Spleen (tissue), 11 donors: ENCODE measurements around the gene AP1S1. TPM values are rescaled to one million over a fixed set of nuclear protein-coding genes. Genes with fewer than 3 reads are reported as not detected.

Experiments used
- DNase-seq: peaks from one replicate; pipeline ENCODE4 v3.0.0-alpha.2; 2020
- H3K27ac ChIP-seq, 8 donors: fragments of 200-600 bp; sonication (generic) in 7 of 8; 1 replicate in 4 of 8; 2 replicates in 4 of 8; pipeline versions ENCODE4 v1.5.0 to v1.8.0; 2016 to 2021; ENCODE audit warnings: inconsistent platforms in 4 of 8, mild to moderate bottlenecking in 4 of 8, moderate library complexity in 1 of 8
- H3K27me3 ChIP-seq, 7 donors: fragments of 200-600 bp; sonication (generic) in 6 of 7; replicated peaks in 1 of 7; 1 replicate in 4 of 7; 2 replicates in 3 of 7; pipeline versions ENCODE4 v1.5.0 to v1.8.0; 2016 to 2021; ENCODE audit warnings: inconsistent platforms in 3 of 7, mild to moderate bottlenecking in 1 of 7
- H3K36me3 ChIP-seq, 6 donors: fragments of 200-600 bp; sonication (generic) in 5 of 6; 1 replicate in 4 of 6; 2 replicates in 2 of 6; pipeline versions ENCODE4 v1.5.0 to v1.8.0; 2016 to 2021; ENCODE audit warnings: inconsistent platforms in 2 of 6
- H3K4me1 ChIP-seq, 6 donors: fragments of 200-600 bp; sonication (generic) in 5 of 6; 1 replicate in 3 of 6; 2 replicates in 3 of 6; pipeline versions ENCODE4 v1.5.0 to v1.8.0; 2016 to 2021; ENCODE audit warnings: inconsistent platforms in 3 of 6
- H3K4me3 ChIP-seq, 8 donors: fragments of 200-600 bp; sonication (generic) in 7 of 8; 1 replicate in 4 of 8; 2 replicates in 4 of 8; pipeline versions ENCODE4 v1.5.0 to v1.8.0; 2016 to 2021; ENCODE audit warnings: inconsistent platforms in 4 of 8, mild to moderate bottlenecking in 4 of 8, moderate library complexity in 2 of 8
- H3K9me3 ChIP-seq, 8 donors: fragments of 200-600 bp; sonication (generic) in 7 of 8; 1 replicate in 4 of 8; 2 replicates in 4 of 8; pipeline versions ENCODE4 v1.5.0 to v1.8.0; 2016 to 2021; ENCODE audit warnings: inconsistent platforms in 4 of 8
- POLR2A ChIP-seq, 3 donors: fragments of 450-650 bp; IDR thresholded peaks; one replicate each; pipeline ENCODE4 v1.5.1; 2017; ENCODE audit warnings: antibody characterized with exemption in 3 of 3, mild to moderate bottlenecking in 1 of 3
- POLR2AphosphoS5 ChIP-seq, 3 donors: sonication (generic); formaldehyde crosslinking; IDR thresholded peaks; one replicate each; pipeline ENCODE4 v1.5.1; 2017; ENCODE audit warnings: antibody characterized with exemption in 3 of 3
- WGBS, 5 donors: extraction: QIAGEN DNeasy Blood & Tissue Kit in 3 of 5; methylation state at CpG; one replicate each; pipeline versions ENCODE4 v1.1.5 to v1.1.7; 2013 to 2018; 5-methylcytosine and 5-hydroxymethylcytosine counted together
- intact Hi-C: fragments of 100-400 bp; cut with DNase I; formaldehyde crosslinking; loops from one replicate; pipeline ENCODE4 v1.15.0; 2023; ENCODE audit warnings: low total_unique reads
- polyA plus RNA-seq, 3 donors: library from polyadenylated mRNA; stranded (reverse); fragments of 200-250 nt; gene quantifications; one replicate each; pipeline ENCODE4 v1.2.1, GENCODE V29; 2013
- total RNA-seq, 7 donors: library from RNA; depleted of rRNA in 3 of 7; stranded (reverse); fragments of >200 nt in 3 of 7; fragmentation: NEBNext Ultra II Directional in 4 of 7; extraction: Animal tissue kit (Norgen Biotek cat#: 25700) in 4 of 7; gene quantifications; one replicate each; pipeline versions ENCODE4 v1.1.0 to v1.2.1, GENCODE V29; 2016 to 2021
- TF ChIP-seq, protein P1 (sequence below), 11 experiments: fragments of 200-600 bp in 7 of 11; fragments of 450-650 bp in 4 of 11; sonication (generic) in 4 of 11; IDR thresholded peaks in 8 of 11; conservative IDR thresholded peaks in 3 of 11; 1 replicate in 7 of 11; 2 replicates in 4 of 11; pipeline versions ENCODE4 v1.4.0 to v1.8.0; 2016 to 2021; ENCODE audit warnings: antibody characterized with exemption in 11 of 11, inconsistent platforms in 4 of 11, mild to moderate bottlenecking in 1 of 11
- donor health status: healthy with polysubstance abuse.
- donor health status: DM: no; HTN: no; CAD: no; lungs with moderate emphysema.
- donor health status: DM: no; HTN: no; CAD: no.
- donor health status: Bipolar disorder and iron deficiency.
- donor health status: healthy.
- donor health status: DM: no; HTN: no; CAD: no.
- donor health status: DM: yes; HTN: yes; CAD: no.

The AP1S1 gene
- total and polyA plus RNA-seq, 10 donors: 15.4 to 49.5 (median 31.0) TPM

DNA sequence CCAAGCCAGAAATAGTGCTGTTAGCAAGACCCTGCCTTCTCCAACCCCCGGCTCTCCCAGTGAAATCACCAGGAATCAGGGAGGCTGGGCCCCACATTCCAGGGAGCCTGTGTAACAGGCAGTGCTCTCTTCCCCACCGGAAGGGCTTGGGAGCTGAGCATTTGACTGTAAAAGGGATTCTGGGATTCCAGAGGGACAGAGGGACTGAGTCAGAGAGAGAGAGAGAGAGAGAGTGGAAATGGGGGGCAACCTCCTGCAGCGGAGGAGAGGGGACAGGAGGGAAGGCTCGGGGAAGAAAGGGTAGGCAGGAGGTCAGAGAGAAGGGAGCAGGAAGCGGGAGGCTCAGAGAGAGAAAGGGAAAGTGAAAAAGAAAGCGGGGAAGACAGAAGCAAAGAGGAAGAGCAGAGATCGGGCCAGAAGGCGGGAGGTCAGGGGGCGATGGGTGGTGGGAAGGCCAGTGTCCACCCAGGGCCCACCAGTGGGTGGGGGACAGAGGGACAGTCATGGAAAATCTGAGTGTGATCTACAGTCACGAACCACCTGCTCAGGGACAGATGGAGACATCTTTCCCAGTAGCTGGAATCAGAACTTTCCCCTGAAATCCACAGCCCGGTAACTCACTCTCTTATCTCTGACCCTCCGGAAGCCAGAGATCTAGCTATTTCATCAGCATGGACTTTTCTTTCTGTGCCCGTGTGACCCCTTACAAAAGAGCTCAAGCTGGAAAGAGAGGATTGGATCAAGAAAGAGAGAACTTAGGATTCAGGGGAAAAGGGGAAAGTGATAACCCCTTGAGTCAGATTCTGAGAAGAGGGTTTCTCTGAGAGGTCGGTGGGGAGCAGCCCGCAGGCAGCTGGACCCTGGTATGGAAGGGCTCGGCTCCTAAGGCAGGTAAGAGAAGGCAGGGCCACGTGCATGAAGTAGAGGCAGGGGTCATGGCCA, 32.0 kb upstream of the AP1S1 start:
- Histone ChIP-seq H3K9me3 (no peaks in the 10 kb centered on the region), H3K36me3 (no peaks in the 10 kb centered on the region), H3K27ac (peak overlapping the region; percentile 36 to 82 (median 76)), H3K4me3 (peak overlapping the region in 6 of 8 donors; percentile 7 to 61 (median 25)), H3K27me3 (peaks cover 0 to 64% (median 0%) of the 10 kb centered on the region in 7 donors), H3K4me1 (peaks cover 12 to 57% (median 38%) of the 10 kb centered on the region in 6 donors)
- DNase-seq: no peak
- 24 to 29% (median 28%) methylated on average over 17 of the region's 17 CpGs for WGBS, 5 donors
- TF ChIP-seq POLR2A (IDR thresholded peaks at IDR 0.05) (no peak), POLR2AphosphoS5 (IDR thresholded peaks at IDR 0.05) (peak in 2 of 3 donors; percentile 47 to 51)
- intact Hi-C loops: no loop called here

DNA sequence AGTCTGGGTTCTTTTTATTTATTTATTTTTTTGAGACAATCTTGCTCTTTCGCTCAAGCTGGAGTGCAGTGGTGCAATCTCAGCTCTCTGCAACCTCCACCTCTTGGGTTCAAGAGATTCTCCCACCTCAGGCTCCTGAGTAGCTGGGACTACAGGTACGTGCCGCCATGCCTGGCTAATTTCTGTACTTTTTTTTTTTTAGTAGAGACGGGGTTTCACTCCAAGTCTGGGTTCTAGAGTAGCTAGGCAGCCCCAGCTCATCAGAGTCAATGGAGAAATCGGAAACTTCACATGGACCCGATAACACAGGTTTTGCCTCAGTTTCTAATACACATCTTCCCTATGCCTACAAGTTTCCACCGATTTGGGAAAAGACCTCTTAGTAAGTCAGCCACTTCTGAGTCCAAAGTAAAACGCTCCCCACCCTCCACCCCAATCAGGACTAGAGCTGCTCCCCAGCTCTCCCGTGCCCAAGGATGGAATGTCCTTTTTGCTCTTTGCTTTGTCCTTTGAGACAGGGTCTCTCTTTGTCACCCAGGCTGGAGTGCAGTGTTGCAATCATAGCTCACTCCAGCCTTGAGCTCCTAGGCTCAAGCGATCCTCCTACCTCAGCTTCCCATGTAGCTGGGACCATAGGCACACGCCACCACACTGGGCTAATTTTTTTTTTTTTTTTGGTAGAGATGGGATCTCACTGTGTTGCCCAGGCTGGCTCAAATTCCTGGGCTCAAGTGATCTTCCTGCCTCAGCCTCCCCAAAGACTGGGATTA, 31.2 kb upstream of the AP1S1 start:
- TF ChIP-seq POLR2AphosphoS5 (IDR thresholded peaks at IDR 0.05) (no peak), POLR2A (IDR thresholded peaks at IDR 0.05) (no peak)
- TF ChIP-seq, protein P1, sequence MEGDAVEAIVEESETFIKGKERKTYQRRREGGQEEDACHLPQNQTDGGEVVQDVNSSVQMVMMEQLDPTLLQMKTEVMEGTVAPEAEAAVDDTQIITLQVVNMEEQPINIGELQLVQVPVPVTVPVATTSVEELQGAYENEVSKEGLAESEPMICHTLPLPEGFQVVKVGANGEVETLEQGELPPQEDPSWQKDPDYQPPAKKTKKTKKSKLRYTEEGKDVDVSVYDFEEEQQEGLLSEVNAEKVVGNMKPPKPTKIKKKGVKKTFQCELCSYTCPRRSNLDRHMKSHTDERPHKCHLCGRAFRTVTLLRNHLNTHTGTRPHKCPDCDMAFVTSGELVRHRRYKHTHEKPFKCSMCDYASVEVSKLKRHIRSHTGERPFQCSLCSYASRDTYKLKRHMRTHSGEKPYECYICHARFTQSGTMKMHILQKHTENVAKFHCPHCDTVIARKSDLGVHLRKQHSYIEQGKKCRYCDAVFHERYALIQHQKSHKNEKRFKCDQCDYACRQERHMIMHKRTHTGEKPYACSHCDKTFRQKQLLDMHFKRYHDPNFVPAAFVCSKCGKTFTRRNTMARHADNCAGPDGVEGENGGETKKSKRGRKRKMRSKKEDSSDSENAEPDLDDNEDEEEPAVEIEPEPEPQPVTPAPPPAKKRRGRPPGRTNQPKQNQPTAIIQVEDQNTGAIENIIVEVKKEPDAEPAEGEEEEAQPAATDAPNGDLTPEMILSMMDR (IDR thresholded peaks at IDR 0.05 in 8 of 11, conservative IDR thresholded peaks at IDR 0.05 in 3 of 11): no peak
- Histone ChIP-seq H3K27ac (peak overlapping the region; percentile 36 to 82 (median 76)), H3K4me3 (peak overlapping the region in 1 of 8 donors; percentile 61), H3K27me3 (peaks cover 0 to 70% (median 0%) of the 10 kb centered on the region in 7 donors), H3K4me1 (peaks cover 12 to 66% (median 42%) of the 10 kb centered on the region in 6 donors), H3K36me3 (no peaks in the 10 kb centered on the region), H3K9me3 (no peaks in the 10 kb centered on the region)
- 87 to 96% (median 92%) methylated on average over 11 of the region's 11 CpGs for WGBS, 5 donors
- no peak for DNase-seq
- intact Hi-C loops: no loop called here

DNA sequence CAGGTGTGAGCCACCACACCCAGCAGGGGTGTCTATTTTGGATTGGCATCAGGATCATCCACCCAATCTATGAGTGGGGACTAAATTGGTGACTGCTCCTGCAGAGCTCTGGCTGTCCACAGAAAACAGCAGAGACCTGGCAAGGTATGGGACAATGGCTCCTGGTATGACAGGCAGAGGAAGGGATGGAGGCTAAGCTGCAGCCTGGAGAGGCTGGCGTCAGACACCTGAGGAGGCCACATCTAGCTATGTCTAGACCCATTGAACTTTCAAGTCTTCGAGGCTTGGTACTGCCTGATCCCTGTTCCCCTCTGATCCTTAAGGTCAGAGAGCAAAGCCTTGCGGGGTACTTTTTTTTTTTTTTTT, 30.6 kb upstream of the AP1S1 start:
- peaks cover 0 to 76% (median 0%) of the 10 kb centered on the region in 7 donors for H3K27me3 ChIP-seq
- intact Hi-C loops: no loop called here
- H3K9me3 ChIP-seq: no peaks in the 10 kb centered on the region
- 72 to 95% (median 89%) methylated on average over 3 of the region's 3 CpGs for WGBS, 5 donors
- H3K27ac ChIP-seq: peak overlapping the region in 4 of 8 donors; percentile 70 to 82 (median 80)
- no peak overlapping the region for H3K4me3 ChIP-seq
- DNase-seq: no peak
- no peaks in the 10 kb centered on the region for H3K36me3 ChIP-seq
- TF ChIP-seq POLR2A (IDR thresholded peaks at IDR 0.05): no peak
- TF ChIP-seq, protein P1 (IDR thresholded peaks at IDR 0.05 in 8 of 11, conservative IDR thresholded peaks at IDR 0.05 in 3 of 11): no peak
- TF ChIP-seq POLR2AphosphoS5 (IDR thresholded peaks at IDR 0.05): no peak
- H3K4me1 ChIP-seq: peaks cover 12 to 68% (median 42%) of the 10 kb centered on the region in 6 donors

DNA sequence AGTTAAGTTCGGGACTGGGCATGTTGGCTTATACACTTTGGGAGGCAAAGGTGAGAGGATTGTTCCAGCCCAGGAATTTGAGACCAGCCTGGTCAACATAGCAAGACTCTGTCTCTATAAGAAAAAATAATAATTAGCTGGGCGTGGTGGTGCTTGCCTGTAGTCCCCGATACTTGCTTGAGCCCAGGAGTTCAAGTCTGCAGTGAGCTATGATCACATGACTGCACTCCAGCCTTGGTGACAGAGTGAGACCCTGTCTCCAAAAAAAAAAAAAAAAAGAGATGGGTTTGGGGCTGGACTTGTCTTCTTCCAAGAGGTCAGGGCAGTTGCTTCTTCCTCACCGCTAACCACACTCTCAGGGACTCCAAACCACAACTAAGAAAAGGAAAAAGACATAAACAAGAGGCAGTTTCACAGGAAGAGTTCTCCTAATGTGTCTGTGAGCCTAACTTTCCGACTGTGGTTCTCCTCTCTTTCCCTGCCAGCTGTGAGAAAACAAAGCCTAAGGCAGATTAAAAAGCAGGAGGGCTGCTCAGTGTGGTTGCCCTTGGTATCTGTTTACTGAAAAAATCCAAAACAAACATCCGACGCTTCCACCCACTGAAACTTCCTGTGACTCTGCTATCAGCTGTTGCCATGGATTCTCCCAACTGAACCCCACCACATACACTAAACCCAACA, 29.8 kb upstream of the AP1S1 start:
- TF ChIP-seq POLR2AphosphoS5 (IDR thresholded peaks at IDR 0.05) (no peak), POLR2A (IDR thresholded peaks at IDR 0.05) (no peak)
- TF ChIP-seq, protein P1 (IDR thresholded peaks at IDR 0.05 in 8 of 11, conservative IDR thresholded peaks at IDR 0.05 in 3 of 11): no peak
- DNase-seq: no peak
- peaks cover 12 to 68% (median 42%) of the 10 kb centered on the region in 6 donors for H3K4me1 ChIP-seq

More for the DNA sequence above, 29.8 kb upstream of the AP1S1 start:
- Histone ChIP-seq H3K9me3 (no peaks in the 10 kb centered on the region), H3K36me3 (no peaks in the 10 kb centered on the region), H3K4me3 (no peak overlapping the region), H3K27me3 (peaks cover 0 to 76% (median 0%) of the 10 kb centered on the region in 7 donors), H3K27ac (peak overlapping the region in 6 of 8 donors; percentile 7 to 82 (median 74))
- 20 to 37% (median 30%) methylated on average over 7 of the region's 7 CpGs for WGBS, 5 donors
- intact Hi-C loops: no loop called here
